Skeletal muscle tissue (tissue), 4 donors: Measurements from ENCODE around the gene TTYH1. TPM values are rescaled to one million over a fixed set of nuclear protein-coding genes. Genes with fewer than 3 reads are reported as not detected.

Experiments
- H3K27ac ChIP-seq: one replicate; pipeline ENCODE4 v1.7.0; 2013; ENCODE audit warnings: mild to moderate bottlenecking, low read depth, low read length, inconsistent platforms
- H3K27me3 ChIP-seq, 3 donors: one replicate each; pipeline ENCODE4 v1.7.0; 2013; ENCODE audit warnings: low read length in 3 of 3; ENCODE audit not compliant: control insufficient read depth in 3 of 3, insufficient read depth in 3 of 3
- H3K36me3 ChIP-seq, 3 donors: one replicate each; pipeline ENCODE4 v1.7.0; 2013; ENCODE audit warnings: low read length in 3 of 3; ENCODE audit not compliant: control insufficient read depth in 3 of 3, insufficient read depth in 3 of 3
- H3K4me1 ChIP-seq, 3 donors: one replicate each; pipeline ENCODE4 v1.7.0; 2013; ENCODE audit warnings: low read length in 3 of 3, mild to moderate bottlenecking in 3 of 3; ENCODE audit not compliant: control insufficient read depth in 3 of 3, insufficient read depth in 3 of 3
- H3K4me3 ChIP-seq, 3 donors: one replicate each; pipeline ENCODE4 v1.7.0; 2013; ENCODE audit warnings: low read length in 3 of 3
- H3K9ac ChIP-seq, 3 donors: one replicate each; pipeline ENCODE4 v1.7.0; 2013; ENCODE audit warnings: low read length in 3 of 3, mild to moderate bottlenecking in 3 of 3, moderate library complexity in 2 of 3, low read depth in 1 of 3
- H3K9me3 ChIP-seq, 3 donors: one replicate each; pipeline ENCODE4 v1.7.0; 2013; ENCODE audit warnings: low read length in 3 of 3; ENCODE audit not compliant: control insufficient read depth in 3 of 3
- total RNA-seq: library from RNA; depleted of rRNA; stranded (reverse); fragments of >200 nt; gene quantifications from one replicate; pipeline ENCODE4 v1.2.3, GENCODE V29; 2014
- donor health status: Osteomylitis.

TTYH1 gene
- total RNA-seq, 1 donor from 2014 or later: 1.0 TPM

DNA sequence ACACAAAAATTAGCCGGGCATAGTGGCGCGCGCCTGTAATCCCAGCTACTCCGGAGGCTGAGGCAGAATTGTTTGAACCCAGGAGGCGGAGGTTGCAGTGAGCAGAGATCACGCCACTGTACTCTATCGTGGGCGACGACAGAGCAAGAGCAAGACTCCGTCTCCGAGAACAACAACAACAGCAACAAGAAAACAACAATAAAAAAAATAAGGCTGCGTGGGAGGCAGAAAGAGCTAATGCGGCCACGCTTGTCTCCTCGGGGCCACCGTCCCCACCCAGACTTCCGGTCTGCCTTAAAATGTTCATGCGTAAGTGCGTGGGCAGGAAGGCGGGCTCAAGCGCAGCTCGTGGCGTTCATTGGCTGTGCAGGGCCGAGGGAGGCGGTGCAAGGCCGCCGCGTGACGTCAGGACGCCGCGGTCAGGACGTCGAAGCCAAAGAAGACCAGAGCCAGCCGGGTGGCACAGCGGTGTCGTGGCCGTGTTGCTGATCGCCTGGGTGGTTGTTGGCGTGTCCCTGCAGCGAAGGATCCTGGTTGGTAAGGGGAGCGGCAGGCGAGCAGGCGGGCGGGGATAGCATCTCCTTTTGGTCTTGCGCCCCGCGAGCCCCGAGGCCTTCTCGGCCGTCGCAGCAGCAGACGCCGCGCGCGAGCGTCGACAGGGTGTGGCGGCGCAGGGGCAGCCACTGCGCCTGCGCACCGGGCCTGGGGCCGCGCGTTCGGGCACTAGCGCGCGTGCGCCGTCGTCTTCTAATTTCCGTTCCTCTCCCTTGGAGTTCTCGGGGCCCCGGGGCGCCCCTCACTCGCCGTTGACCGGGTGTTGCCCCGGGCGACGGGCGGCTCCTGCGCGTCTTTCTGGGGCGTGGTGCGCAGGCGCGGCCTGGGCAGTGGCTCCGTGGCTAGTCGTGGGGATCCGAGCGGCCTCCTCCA lies 33.8 kb downstream of the TTYH1 start, which contains the start of gene LENG8:
TSS of gene LENG8 (plus strand) at position 426 of the 927 bp plus-strand sequence. CDS start 2,146 bp downstream, outside the sequence.
- no peaks in the 10 kb centered on the region for H3K9me3 ChIP-seq
- peak within 1 kb of the TSS; percentile 97 to 98 (median 97) for H3K4me3 ChIP-seq
- no peaks in the 10 kb centered on the region for H3K27me3 ChIP-seq
- peaks cover 28 to 41% (median 39%) of the 10 kb centered on the region in 3 donors for H3K36me3 ChIP-seq
- H3K9ac ChIP-seq: peak within 1 kb of the TSS; percentile 95 to 99 (median 97)
- H3K4me1 ChIP-seq: peaks cover 32 to 50% (median 33%) of the 10 kb centered on the region in 3 donors
- peak within 1 kb of the TSS; percentile 98 for H3K27ac ChIP-seq

GRCh38 chr19:54449701-54450069 lies 34.4 kb downstream of the TTYH1 start:
- Histone ChIP-seq H3K4me3 (peak overlapping the region; percentile 97 to 98 (median 97)), H3K27ac (peak overlapping the region; percentile 98), H3K9me3 (no peaks in the 10 kb centered on the region), H3K27me3 (no peaks in the 10 kb centered on the region), H3K9ac (peak overlapping the region; percentile 95 to 99 (median 97)), H3K4me1 (peaks cover 32 to 50% (median 33%) of the 10 kb centered on the region in 3 donors), H3K36me3 (peaks cover 33 to 46% (median 43%) of the 10 kb centered on the region in 3 donors)

DNA sequence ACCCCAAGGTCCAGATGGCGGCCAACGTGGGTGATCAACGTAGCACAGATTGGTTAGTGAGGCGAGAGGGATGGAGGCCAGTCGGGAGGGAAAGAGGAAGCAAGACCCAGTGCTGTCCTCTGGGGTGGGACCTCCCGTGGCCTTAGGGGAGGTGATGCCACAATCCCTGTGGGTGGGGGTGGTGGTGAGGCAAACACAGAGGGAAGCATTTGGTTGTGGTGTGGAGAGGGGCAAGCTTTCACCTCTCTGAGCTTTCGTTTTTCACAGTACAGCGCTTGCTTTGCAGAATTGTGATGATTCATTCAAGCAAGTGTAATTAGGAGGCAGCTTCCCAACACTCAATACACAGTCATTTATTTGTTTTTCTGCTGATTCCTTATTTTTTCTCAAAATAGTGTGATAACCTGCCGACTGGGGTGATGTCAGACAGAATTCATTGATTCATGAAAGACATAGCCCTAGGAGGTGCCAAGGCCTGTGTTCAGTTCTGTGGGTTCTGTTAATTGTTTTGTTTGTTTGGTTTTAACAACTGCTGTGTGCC lies 36.1 kb downstream of the TTYH1 start:
- Histone ChIP-seq H3K9me3 (no peaks in the 10 kb centered on the region), H3K9ac (peak overlapping the region in 2 of 3 donors; percentile 2 to 57), H3K27ac (no peak overlapping the region), H3K36me3 (peaks cover 47 to 56% (median 54%) of the 10 kb centered on the region in 3 donors), H3K4me3 (no peak overlapping the region), H3K4me1 (peaks cover 32 to 50% (median 33%) of the 10 kb centered on the region in 3 donors), H3K27me3 (no peaks in the 10 kb centered on the region)

GRCh38 chr19:54451997-54452396 lies 36.7 kb downstream of the TTYH1 start:
- H3K27ac ChIP-seq: no peak overlapping the region
- H3K27me3 ChIP-seq: no peaks in the 10 kb centered on the region
- peaks cover 53 to 61% (median 60%) of the 10 kb centered on the region in 3 donors for H3K36me3 ChIP-seq
- no peaks in the 10 kb centered on the region for H3K9me3 ChIP-seq
- H3K9ac ChIP-seq: no peak overlapping the region
- H3K4me3 ChIP-seq: no peak overlapping the region
- peaks cover 32 to 50% (median 33%) of the 10 kb centered on the region in 3 donors for H3K4me1 ChIP-seq

DNA sequence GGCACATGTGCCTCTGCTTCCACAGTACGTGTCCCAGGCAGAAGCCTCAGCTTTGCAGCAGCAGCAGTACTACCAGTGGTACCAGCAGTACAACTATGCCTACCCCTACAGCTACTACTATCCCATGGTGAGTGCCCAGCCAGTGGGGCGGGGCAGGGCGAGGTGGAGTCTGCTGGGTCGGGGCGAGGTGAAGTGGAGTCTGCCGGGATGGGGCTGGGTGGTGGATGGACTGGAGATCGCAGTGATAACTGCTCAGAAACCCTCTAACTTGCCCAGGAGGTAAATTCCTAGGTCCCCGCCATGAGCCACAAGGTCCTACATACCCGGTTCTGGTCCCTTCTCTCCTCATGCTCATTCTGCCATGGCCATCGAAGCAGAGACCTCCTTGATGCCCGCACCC lies 37.4 kb downstream of the TTYH1 start:
- Histone ChIP-seq H3K27me3 (no peaks in the 10 kb centered on the region), H3K9ac (no peak overlapping the region), H3K4me1 (peaks cover 27 to 45% (median 29%) of the 10 kb centered on the region in 3 donors), H3K36me3 (peaks cover 56 to 66% (median 65%) of the 10 kb centered on the region in 3 donors), H3K27ac (no peak overlapping the region), H3K4me3 (no peak overlapping the region), H3K9me3 (no peaks in the 10 kb centered on the region)

- Histone ChIP-seq H3K36me3 (peaks cover 71 to 81% (median 81%) of the 10 kb centered on the region in 3 donors), H3K4me1 (peaks cover 26 to 38% (median 27%) of the 10 kb centered on the region in 3 donors), H3K9ac (no peak overlapping the region)
These were observed 38.9 kb downstream of the TTYH1 start for GRCh38 chr19:54453921-54454780.

DNA sequence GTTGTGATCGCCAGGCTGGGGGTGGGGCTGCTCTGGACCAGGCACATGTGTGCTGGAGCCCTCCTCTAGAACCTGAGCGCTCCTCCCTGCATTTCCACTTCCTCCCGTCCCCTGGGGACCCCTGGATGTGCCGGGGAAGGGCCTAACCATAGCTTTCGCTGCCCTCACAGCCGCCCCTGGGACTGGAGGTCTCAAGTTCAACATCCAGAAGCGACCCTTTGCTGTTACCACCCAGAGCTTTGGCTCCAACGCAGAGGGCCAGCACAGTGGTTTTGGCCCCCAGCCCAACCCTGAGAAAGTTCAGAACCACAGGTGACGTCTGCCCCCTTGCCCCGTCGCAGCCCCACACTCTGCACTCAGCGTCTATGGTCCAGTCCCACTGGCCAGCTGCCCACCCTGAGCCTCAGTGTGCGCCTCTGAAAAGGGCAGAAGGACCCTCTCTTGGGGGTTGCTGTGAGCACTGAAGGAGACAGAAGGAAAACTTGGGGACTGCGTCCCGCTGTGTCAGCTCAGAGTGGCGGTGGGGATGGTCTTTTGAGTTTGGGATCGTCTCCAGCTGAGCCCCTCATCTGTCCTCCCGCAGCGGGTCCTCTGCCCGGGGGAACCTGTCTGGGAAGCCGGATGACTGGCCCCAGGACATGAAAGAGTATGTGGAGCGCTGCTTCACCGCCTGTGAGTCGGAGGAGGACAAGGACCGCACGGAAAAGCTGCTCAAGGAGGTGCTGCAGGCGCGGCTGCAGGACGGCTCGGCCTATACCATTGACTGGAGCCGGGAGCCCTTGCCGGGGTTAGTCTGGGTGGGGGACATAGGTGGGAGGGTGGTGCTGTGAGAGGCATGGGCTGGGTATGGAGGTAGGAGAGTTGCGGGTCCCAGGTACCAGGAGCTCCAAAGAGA lies 39.8 kb downstream of the TTYH1 start:
- Histone ChIP-seq H3K9ac (no peak overlapping the region), H3K4me1 (peaks cover 21 to 36% (median 23%) of the 10 kb centered on the region in 3 donors), H3K27ac (no peak overlapping the region), H3K9me3 (no peaks in the 10 kb centered on the region), H3K36me3 (peaks cover 79 to 90% (median 89%) of the 10 kb centered on the region in 3 donors), H3K4me3 (no peak overlapping the region), H3K27me3 (no peaks in the 10 kb centered on the region)

More at GRCh38 chr19:54453921-54454780, 38.9 kb downstream of the TTYH1 start:
- H3K4me3 ChIP-seq: no peak overlapping the region
- H3K27ac ChIP-seq: no peak overlapping the region
- H3K9me3 ChIP-seq: no peaks in the 10 kb centered on the region
- H3K27me3 ChIP-seq: no peaks in the 10 kb centered on the region

DNA sequence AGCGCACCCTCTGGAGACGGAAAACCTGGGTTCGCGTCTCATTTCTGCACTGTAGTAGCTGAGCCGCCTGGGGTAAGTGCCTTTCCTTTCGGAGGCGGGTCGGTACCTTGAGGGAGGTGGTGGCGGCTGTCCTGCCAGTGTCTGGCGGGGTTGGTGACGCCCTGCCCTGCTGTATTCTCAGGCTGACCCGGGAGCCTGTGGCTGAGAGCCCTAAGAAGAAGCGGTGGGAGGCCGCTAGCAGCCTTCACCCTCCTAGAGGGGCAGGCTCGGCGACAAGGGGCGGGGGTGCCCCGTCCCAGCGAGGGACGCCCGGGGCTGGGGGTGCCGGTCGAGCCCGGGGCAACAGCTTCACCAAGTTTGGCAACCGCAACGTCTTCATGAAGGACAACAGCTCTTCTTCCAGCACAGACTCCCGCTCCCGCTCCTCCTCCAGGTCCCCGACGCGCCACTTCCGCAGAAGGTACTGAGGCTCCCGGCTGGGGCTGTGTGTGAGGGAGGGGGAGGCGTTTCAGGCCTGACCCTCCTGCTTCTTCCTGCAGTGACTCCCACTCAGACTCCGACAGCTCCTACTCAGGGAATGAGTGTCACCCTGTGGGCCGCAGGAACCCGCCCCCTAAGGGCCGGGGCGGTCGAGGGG lies 40.6 kb downstream of the TTYH1 start:
- H3K4me3 ChIP-seq: no peak overlapping the region
- peaks cover 85 to 92% (median 91%) of the 10 kb centered on the region in 3 donors for H3K36me3 ChIP-seq
- no peak overlapping the region for H3K9ac ChIP-seq
- no peak overlapping the region for H3K27ac ChIP-seq
- no peaks in the 10 kb centered on the region for H3K9me3 ChIP-seq
- peaks cover 13 to 27% (median 14%) of the 10 kb centered on the region in 3 donors for H3K4me1 ChIP-seq
- no peaks in the 10 kb centered on the region for H3K27me3 ChIP-seq
